NCI-H1105 treated with DMSO at 0.1 percent for 48 hours (cell line): ENCODE data around the gene MKNK1.

ENCODE experiments used
- DNase-seq: peaks from one replicate; lab custom pipeline; 2025; lab: John Stamatoyannopoulos, UW

MKNK1 gene

GRCh38 chr1:46539972-46540371 lies 64.1 kb downstream of the MKNK1 start:
- DNase-seq, result no peak

DNA sequence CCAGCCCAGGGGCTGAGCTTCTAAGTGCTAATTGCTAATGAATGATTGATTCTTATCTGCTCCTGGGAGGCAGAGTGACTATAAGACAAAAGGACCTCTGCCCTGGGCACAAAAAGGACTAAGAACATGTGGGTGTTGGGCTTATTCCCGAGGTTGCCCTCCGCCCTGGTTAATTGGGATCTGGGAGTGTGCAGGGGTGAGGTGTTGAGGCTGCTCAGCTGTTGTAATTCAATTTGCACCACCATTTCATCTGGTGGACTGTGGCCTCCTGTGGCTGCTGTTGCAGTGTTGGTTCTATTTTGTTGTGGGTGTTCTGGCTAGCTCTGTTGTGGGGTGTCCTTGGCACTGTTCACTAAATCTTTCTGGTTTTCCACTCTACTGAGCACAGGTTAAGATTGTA lies 65.9 kb downstream of the MKNK1 start:
- no peak for DNase-seq

DNA sequence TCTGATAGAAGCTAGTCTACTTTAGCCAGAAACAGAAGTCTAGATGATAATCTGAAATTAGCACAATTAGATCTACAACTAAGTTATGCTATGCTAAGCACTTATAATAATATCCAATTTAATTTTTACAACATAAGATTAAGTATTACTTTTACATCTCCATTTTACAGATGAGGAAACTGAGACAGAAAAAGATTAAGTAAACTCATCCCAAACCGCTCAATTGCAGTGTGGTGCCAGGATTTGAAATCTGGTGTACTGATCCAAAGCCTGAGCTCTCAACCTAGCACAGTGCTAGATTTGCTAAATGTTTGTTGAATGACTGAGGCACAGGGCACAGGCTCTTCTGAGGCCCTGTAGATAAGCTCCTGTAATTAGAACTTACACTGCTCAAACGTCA lies 66.4 kb downstream of the MKNK1 start:
- DNase-seq, result no peak

- DNase-seq, result no peak
Observed at GRCh38 chr1:46536527-46536926, 67.5 kb downstream of the MKNK1 start.

- peak; percentile 16 for DNase-seq
Observed at GRCh38 chr1:46535063-46535462, 69.0 kb downstream of the MKNK1 start.

DNA sequence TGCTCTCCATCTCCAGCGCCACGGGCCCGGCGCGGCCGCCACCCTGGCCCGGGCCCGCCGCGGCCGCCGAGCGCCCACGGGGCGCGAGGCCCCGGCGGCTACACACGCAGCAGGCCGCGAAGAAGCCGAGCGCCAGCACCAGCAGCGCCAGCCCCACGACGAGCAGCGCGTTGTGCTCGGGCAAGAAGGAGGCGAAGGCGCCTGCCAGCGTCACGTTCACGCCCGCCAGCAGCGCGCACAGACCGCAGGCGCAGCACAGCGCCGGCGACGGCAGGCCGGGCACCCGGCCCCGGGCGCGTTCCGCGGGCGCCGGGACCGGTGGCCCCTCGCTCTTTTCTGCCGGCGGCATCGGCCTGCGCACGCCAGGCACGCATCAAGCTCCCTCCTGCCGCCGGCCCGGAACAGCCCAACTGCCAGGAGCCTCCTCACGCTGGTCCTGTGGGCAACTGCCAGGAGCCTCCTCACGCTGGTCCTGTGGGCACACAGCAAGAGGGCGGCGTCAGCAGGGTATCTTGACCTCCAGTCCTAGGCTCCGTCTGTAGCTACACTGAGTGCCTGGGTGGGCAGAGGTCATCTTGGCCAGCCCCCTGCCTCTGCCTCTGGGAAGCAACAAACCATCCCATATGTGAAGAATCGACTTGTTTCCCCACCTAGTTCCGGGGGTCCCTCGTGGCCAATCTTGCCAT lies 70.7 kb downstream of the MKNK1 start:
- DNase-seq, result peak; percentile 68

GRCh38 chr1:46532498-46533178 lies 71.4 kb downstream of the MKNK1 start:
- peak; percentile 68 for DNase-seq

- no peak for DNase-seq
Observed at GRCh38 chr1:46532095-46532494, 72.0 kb downstream of the MKNK1 start.

- no peak for DNase-seq
Observed at GRCh38 chr1:46530791-46531409, 73.2 kb downstream of the MKNK1 start.

GRCh38 chr1:46530311-46530710 lies 73.8 kb downstream of the MKNK1 start:
- DNase-seq, result no peak

DNA sequence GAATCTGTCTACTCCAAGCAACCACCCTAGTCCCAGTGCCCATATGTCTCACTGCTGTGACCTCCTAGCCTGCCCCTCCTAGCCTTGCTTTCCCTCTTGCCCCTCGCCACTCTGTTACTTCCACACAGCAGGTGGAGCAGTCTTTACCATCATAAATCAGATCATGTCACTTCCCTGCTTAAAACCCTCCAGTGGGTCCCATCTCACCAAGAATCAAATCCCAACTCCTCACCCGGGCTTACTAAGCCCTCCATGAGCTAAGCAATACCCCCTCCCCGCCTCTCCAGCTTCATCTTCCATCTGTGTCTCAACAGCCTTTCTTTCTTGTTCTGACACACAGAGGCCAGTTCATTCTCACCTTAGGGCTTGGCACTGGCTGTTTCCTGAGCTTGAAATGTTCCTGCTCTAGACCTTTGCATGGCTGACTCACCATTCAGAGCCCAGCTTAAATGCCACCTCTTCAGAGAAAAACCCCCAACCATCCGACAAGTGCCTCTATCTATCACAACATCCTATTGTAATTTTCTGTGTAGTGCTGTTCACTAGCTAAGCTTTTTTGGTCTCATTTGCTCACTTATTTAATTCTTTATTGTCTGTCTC lies 74.9 kb downstream of the MKNK1 start:
- DNase-seq, result no peak

DNA sequence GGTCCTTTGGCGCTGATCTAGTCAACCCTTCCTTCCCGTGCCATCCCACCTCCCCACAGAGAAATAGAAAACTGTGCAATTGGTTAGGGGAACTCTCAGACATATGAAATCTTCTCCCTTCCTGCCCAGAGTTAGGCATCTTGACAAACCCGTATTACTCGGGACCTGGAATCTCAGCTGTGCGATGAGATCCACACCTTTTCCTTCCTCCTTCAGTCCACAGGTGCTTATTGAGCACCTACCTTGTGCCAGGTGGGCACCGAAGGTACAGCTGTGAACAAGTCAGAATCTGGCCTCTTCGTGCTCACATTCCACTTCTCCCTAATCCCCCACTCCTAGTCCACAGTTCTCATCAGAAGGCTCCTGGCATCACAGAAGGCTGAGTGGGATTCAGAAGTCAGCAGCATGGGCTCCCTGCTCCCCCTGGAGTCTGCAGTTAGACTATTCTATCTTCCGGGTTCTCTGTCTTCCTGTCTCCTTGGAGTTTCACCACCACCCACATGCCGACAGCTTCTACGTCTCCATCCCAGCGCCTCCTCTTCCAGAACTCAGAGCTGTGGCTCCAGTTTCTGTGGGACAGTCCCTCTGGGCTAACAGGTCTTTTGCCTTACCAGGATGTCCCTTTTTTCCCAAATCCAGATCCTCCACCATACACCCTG lies 75.6 kb downstream of the MKNK1 start:
- DNase-seq, result no peak

GRCh38 chr1:46527474-46528296 lies 76.4 kb downstream of the MKNK1 start:
- peak; percentile 69 for DNase-seq

- no peak for DNase-seq
Observed at GRCh38 chr1:46526691-46527291, 77.3 kb downstream of the MKNK1 start.

DNA sequence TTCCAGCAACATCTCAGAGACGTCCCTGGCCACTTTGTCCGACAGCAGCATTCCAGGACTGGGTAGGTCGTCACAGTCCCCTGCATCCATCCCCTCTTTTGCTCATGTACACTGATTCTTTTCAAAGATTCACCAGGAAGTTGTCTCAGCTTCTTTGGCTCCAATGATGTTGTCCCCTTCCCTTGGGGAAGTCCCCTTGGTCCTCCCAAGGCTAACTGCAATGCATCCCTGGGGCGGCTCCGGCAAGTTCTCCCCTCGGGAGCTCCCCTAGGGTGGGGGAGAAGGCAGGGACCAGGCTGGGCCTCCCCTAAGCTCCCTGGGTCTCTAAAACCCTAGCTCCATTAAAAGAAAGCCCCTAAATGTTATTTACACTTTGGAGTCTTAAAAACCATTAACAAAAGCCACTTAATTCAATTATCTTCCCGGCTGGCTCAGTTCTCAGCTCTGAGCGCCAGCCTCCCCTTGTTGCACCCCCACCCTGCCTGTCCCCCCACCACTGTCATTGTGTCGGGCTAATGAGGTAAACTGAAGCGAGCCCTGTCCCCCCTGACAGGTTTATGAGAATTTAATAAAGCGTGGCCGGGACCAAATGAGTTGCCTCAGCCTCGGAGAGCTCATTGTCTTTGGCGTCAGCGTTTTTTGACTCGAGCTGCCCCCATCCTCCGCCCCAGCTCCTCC lies 77.9 kb downstream of the MKNK1 start:
- peak; percentile 36 for DNase-seq

DNA sequence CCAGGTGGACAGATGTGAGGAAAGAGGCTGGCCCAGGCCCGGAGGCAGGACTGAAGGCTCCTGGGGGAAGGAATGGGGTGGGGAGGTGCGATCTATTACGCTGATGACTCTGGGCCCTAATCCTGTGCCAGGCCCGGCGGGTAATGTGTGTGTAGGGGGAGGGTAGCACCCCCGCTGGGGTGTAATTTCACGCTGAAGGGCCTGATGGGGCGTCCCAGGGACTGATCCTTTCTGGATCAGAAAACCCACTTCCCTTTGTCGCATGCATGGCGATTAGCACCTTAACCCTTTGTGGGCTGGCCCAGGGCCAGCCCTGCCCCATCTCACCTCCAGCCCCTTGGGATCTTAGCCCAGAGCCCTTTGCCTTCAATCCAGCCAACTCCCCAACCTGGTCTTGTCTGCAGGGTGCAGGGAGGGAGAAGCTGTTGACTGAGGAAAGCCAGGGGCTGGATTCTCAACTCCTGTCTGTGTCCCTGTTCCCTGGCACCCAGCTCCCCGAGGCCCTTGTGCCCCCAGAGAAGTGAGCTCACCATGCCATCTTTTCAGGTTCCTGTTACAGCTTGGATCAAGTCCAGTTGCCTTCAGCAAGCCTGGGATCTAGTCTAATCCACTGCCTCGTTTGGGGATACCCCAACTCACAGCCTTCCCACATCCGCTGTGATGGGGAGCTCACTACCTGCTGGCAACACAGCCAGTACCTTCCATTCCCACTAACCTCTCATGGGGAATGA lies 78.7 kb downstream of the MKNK1 start:
- DNase-seq, result no peak

- DNase-seq, result no peak
Observed at GRCh38 chr1:46524843-46525242, 79.2 kb downstream of the MKNK1 start.

DNA sequence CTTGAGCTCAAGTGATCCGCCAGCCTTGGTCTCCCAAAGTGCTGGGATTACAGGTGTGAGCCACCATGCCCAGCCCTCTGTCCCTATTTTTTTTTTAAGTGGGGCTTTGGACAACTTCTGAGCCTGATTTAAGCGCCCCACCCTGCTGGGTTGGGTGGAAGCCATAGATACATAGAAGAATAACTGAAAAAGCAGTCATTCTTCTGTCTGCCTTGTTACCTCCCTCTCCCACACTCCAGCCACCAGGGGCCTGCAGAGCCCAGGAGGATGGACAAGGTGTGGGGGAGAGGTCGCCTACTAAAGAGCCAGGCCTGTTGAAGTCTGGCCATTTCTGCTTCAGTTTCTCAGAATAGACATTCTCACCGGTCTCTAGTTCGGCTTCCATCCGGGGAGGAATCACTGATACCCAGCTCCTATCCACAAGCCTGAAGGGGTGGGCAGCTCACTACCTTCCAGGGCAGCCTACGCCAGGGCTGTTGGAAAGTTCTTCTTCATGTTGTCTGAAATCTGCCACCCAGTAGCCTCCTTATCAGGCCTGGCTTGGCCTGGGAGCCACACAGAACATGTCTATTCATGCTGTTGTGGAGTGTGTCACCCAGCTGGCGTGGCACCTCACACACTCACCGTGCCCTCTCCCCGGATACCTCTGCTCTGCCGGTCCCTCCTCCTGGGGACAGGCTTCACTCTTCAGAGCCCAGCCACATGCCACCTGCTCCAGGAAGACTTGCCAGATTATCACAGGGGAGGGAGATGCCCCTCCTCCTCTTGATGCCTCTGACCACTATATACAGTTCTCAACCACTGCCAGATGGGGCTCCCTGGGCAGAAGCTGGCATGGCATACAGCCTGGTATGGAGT lies 80.3 kb downstream of the MKNK1 start:
- DNase-seq, result peak; percentile 5

- no peak for DNase-seq
Observed at GRCh38 chr1:46522969-46523320, 81.1 kb downstream of the MKNK1 start.
